Type B pancreatic cell (in vitro differentiated cells): ENCODE data around the gene ZFAND4. TPM values are rescaled to one million over a fixed set of nuclear protein-coding genes. Genes with fewer than 3 reads are reported as not detected.

Experiments
- DNase-seq: peaks from one replicate; pipeline ENCODE4 v3.0.0; 2021; ENCODE audit warnings: mixed read lengths; ENCODE audit not compliant: unreplicated experiment; ENCODE audit errors: extremely low spot score
- H3K27ac Mint-ChIP-seq: 2 replicates; pipeline ENCODE4 v1.8.0; 2021; ENCODE audit warnings: mild to moderate bottlenecking, mixed read lengths
- H3K27me3 Mint-ChIP-seq: 2 replicates; pipeline ENCODE4 v1.8.0; 2021; ENCODE audit warnings: mixed read lengths
- H3K36me3 Mint-ChIP-seq: 2 replicates; pipeline ENCODE4 v1.8.0; 2021; ENCODE audit warnings: mixed read lengths
- H3K4me1 Mint-ChIP-seq: one replicate; pipeline ENCODE4 v1.8.0; 2021; ENCODE audit warnings: mixed read lengths; ENCODE audit not compliant: unreplicated experiment
- H3K4me3 Mint-ChIP-seq: 2 replicates; pipeline ENCODE4 v1.8.0; 2021; ENCODE audit warnings: mild to moderate bottlenecking, mixed read lengths
- H3K9me3 Mint-ChIP-seq: 2 replicates; pipeline ENCODE4 v1.8.0; 2021; ENCODE audit warnings: mixed read lengths
- total RNA-seq: library from RNA; stranded (reverse); gene quantifications from 2 replicates; pipeline ENCODE4 v1.2.1, GENCODE V29; 2021; ENCODE audit warnings: low replicate concordance
- TF ChIP-seq, protein P1 (sequence below): fragments of 200-600 bp; sonication (generic); conservative IDR thresholded peaks from 2 replicates; pipeline ENCODE4 v1.5.0; 2021; ENCODE audit warnings: antibody characterized with exemption, mild to moderate bottlenecking

ZFAND4 gene
- total RNA-seq, 1 donor from 2014 or later: 12.0 TPM

DNA sequence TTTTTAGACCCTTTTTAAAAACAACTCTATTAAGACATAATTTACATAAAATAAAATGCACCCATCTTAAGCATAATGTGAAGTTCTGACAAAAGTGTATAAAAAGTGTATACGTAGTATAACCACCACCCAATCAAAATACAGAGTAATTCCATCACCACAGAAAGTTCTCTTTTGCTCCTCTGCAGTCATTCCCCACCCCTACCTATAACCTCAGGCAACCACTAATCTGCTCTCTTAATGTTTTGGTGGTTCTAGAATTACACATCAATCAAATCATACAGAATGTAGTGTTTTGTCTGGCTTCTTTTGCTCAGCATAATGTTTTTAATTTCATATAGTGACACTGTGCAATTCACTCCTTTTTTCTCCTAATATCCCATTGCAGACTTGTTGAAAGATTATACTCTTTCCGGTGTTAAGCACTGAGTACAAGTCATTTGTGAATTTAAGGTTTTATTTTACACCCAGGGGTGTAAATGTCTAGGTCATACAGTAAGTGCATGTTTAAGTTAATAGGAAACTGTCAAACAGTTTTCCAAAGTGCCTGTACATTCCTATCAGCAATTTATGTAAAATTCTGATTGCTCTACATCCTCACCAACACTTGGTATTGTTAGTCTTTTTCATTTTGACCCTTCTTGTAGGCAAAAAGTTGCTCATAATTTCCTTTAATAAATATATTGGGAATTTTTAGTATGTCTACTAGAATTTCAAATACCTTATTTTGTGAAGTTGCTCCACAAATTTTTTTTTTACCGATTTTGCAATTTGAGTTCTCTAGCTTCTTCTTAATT, 86.3 kb downstream of the ZFAND4 start:
- H3K4me3 Mint-ChIP-seq: no peak overlapping the region
- H3K27me3 Mint-ChIP-seq: no peaks in the 10 kb centered on the region
- H3K36me3 Mint-ChIP-seq: peaks cover 19% of the 10 kb centered on the region

DNA sequence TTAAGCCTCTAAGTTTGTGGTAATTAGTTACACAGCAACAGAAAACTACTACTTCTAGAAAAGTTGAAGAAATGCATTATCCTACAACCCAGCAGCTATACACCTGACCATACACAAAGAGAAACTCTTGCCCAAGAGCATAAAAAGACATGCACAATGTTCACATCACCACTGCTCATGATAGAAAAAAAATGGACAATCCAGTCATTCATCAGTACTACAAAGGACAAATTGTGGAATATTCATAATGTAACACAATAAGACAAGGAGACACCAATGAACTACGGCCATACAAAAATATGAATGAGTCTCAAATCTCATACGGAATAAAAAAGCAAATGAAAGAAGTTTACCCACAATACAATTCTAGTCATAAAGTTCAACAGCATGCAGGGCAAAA, 87.4 kb downstream of the ZFAND4 start:
- DNase-seq: no peak
- Mint-ChIP-seq H3K27ac (no peak overlapping the region), H3K4me3 (no peak overlapping the region), H3K4me1 (peaks cover 4% of the 10 kb centered on the region), H3K9me3 (peaks cover 5% of the 10 kb centered on the region), H3K36me3 (peaks cover 14% of the 10 kb centered on the region), H3K27me3 (no peaks in the 10 kb centered on the region)
- TF ChIP-seq, protein P1, sequence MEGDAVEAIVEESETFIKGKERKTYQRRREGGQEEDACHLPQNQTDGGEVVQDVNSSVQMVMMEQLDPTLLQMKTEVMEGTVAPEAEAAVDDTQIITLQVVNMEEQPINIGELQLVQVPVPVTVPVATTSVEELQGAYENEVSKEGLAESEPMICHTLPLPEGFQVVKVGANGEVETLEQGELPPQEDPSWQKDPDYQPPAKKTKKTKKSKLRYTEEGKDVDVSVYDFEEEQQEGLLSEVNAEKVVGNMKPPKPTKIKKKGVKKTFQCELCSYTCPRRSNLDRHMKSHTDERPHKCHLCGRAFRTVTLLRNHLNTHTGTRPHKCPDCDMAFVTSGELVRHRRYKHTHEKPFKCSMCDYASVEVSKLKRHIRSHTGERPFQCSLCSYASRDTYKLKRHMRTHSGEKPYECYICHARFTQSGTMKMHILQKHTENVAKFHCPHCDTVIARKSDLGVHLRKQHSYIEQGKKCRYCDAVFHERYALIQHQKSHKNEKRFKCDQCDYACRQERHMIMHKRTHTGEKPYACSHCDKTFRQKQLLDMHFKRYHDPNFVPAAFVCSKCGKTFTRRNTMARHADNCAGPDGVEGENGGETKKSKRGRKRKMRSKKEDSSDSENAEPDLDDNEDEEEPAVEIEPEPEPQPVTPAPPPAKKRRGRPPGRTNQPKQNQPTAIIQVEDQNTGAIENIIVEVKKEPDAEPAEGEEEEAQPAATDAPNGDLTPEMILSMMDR: no peak

More for the DNA sequence above, 86.3 kb downstream of the ZFAND4 start:
- peaks cover 5% of the 10 kb centered on the region for H3K9me3 Mint-ChIP-seq
- H3K27ac Mint-ChIP-seq: no peak overlapping the region
- no peak for DNase-seq
- peaks cover 4% of the 10 kb centered on the region for H3K4me1 Mint-ChIP-seq
- TF ChIP-seq, protein P1: no peak

DNA sequence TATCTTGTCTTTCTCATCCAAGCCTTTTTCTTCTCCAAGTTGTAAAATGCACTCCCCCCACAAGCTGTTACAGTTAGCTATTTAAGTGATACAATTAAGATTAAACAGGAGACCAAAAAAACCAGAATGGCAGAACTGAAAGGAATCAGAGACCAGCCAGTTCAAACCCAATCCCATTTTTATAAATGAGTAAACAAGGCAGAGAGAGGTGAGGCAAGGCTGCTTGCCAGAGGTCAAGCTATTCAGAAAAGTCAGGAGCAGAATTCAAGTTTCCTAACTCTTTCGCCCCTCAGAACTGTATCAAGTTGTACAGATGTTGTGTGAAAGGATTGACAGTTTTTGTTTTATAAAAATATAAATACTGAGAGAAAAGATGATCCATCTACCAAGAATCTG, 90.2 kb downstream of the ZFAND4 start:
- Mint-ChIP-seq H3K4me3 (no peak overlapping the region), H3K36me3 (peaks cover 4% of the 10 kb centered on the region), H3K27me3 (no peaks in the 10 kb centered on the region), H3K27ac (no peak overlapping the region), H3K9me3 (peaks cover 5% of the 10 kb centered on the region), H3K4me1 (peaks cover 4% of the 10 kb centered on the region)
- DNase-seq: no peak
- TF ChIP-seq, protein P1: no peak

GRCh38 chr10:45581582-45582385, 90.8 kb downstream of the ZFAND4 start:
- Mint-ChIP-seq H3K9me3 (peaks cover 2% of the 10 kb centered on the region), H3K36me3 (peaks cover 4% of the 10 kb centered on the region), H3K27ac (no peak overlapping the region), H3K27me3 (no peaks in the 10 kb centered on the region), H3K4me1 (peaks cover 4% of the 10 kb centered on the region), H3K4me3 (no peak overlapping the region)
- TF ChIP-seq, protein P1: no peak
- DNase-seq: no peak

GRCh38 chr10:45581216-45581549, 91.4 kb downstream of the ZFAND4 start:
- Mint-ChIP-seq H3K4me1 (peaks cover 4% of the 10 kb centered on the region), H3K27me3 (no peaks in the 10 kb centered on the region), H3K9me3 (no peaks in the 10 kb centered on the region), H3K4me3 (no peak overlapping the region), H3K36me3 (peaks cover 3% of the 10 kb centered on the region), H3K27ac (peak overlapping the region; percentile 32)
- TF ChIP-seq, protein P1: no peak
- DNase-seq: no peak
